ENCODE data around the gene PPP1R14C. TPM values are rescaled to one million over a fixed set of nuclear protein-coding genes. Genes with fewer than 3 reads are reported as not detected.

The PPP1R14C gene
- total and polyA plus RNA-seq, 2 of the 13 experiments (the other 11 are each of a cell fraction or from before 2014, with no cell fraction given): not detected

GRCh38 chr6:150189122-150189521, 46.3 kb downstream of the PPP1R14C start:
- in situ Hi-C loops (cut with HindIII; ENCODE audit: extremely low pct_ligation_motif_present, low pct_unique_long_range_greater_than_20kb): no loop called here
- CTCF ChIA-PET (ENCODE audit: low intra/inter-chr PET ratio, low total read pairs): no interaction called here
- 5% methylated on average over 5 of the region's 5 CpGs for WGBS (ENCODE audit: low lambda C conversion rate)

GRCh38 chr6:150191809-150192208, 49.0 kb downstream of the PPP1R14C start:
- FAIRE-seq (no peak), ATAC-seq (no peak), DNase-seq (ENCODE audit: low spot score) (no peak)
- H3K9ac ChIP-seq (ENCODE audit: insufficient read depth, low read depth, low read length): no peak overlapping the region
- H3K4me1 ChIP-seq (ENCODE audit: insufficient read depth, low read length): no peaks in the 10 kb centered on the region
- intact Hi-C loops (cut with micrococcal nuclease; ENCODE audit: unreplicated experiment): no loop called here
- H3K4me3 ChIP-seq (replicated peaks in 1 of 3; ENCODE audit: insufficient read depth in 1 of 3, low read depth in 2 of 3, low read length in 3 of 3): no peak overlapping the region
- ChIA-PET CTCF (ENCODE audit: low intra/inter-chr PET ratio, low total read pairs) (no interaction called here), POLR2A (no interaction called here)
- WGBS (ENCODE audit: low lambda C conversion rate): 15% methylated on average over 3 of the region's 3 CpGs
- H3K27ac ChIP-seq (ENCODE audit: extremely low read length, insufficient read depth, low read length): no peak overlapping the region
- H2AFZ ChIP-seq (ENCODE audit: low read length): no peak overlapping the region
- H4K20me1 ChIP-seq (ENCODE audit: insufficient read depth, low read length): no peaks in the 10 kb centered on the region
- in situ Hi-C loops (cut with HindIII; ENCODE audit: extremely low pct_ligation_motif_present, low pct_unique_long_range_greater_than_20kb): no loop called here
- H3K79me2 ChIP-seq (ENCODE audit: insufficient read depth, low read length): no peaks in the 10 kb centered on the region
- H3K4me2 ChIP-seq (ENCODE audit: low read depth, low read length): no peak overlapping the region
- peaks cover 0 to 9% of the 10 kb centered on the region in 2 experiments; a peak in 1 of 5 replicates for H3K27me3 ChIP-seq (ENCODE audit: control insufficient read depth in 1 of 2, insufficient read depth in 2 of 2, low read length in 2 of 2)
- H3K36me3 ChIP-seq (replicated peaks in 1 of 2; ENCODE audit: control insufficient read depth in 1 of 2, insufficient read depth in 2 of 2, low read length in 2 of 2): no peaks in the 10 kb centered on the region
- no TSS peak for BruUV-seq (replicated peaks)
- H3K9me3 ChIP-seq (ENCODE audit: low read length): no peaks in the 10 kb centered on the region
- TF ChIP-seq ATF7-NPFF (CRISPR knock-in tag; IDR thresholded peaks at IDR 0.05; ENCODE audit: low read depth) (no peak), ZNF30 (CRISPR knock-in tag; IDR thresholded peaks at IDR 0.05) (no peak), SP5 (CRISPR knock-in tag; IDR thresholded peaks at IDR 0.05; ENCODE audit: borderline replicate concordance, low read depth) (no peak), ZNF10 (CRISPR knock-in tag; IDR thresholded peaks at IDR 0.05; ENCODE audit: borderline replicate concordance, low read depth) (no peak), CBFB (CRISPR knock-in tag; IDR thresholded peaks at IDR 0.05) (no peak), NCOR1 (IDR thresholded peaks at IDR 0.05; ENCODE audit: borderline replicate concordance, low read length) (no peak), ZNF34 (CRISPR knock-in tag; IDR thresholded peaks at IDR 0.05; ENCODE audit: borderline replicate concordance) (no peak), NONO (IDR thresholded peaks at IDR 0.05) (no peak), NONO (CRISPR knock-in tag; conservative IDR thresholded peaks at IDR 0.05) (no peak), ZNF160 (CRISPR knock-in tag; IDR thresholded peaks at IDR 0.05) (no peak)

More at GRCh38 chr6:150189122-150189521, 46.3 kb downstream of the PPP1R14C start:
- TF ChIP-seq CTCF (CRISPR knock-in tag; IDR thresholded peaks at IDR 0.05) (0 out of 2 replicates have a peak, but pooled peaks have one; percentile 4), PLRG1 (conservative IDR thresholded peaks at IDR 0.05) (no peak), ZNF207 (IDR thresholded peaks at IDR 0.05; ENCODE audit: borderline replicate concordance) (no peak), ZNF747 (CRISPR knock-in tag; IDR thresholded peaks at IDR 0.05; ENCODE audit: borderline replicate concordance) (no peak), ZNF572 (CRISPR knock-in tag; IDR thresholded peaks at IDR 0.05) (no peak), KDM6A (CRISPR knock-in tag; IDR thresholded peaks at IDR 0.05; ENCODE audit: low read depth) (no peak)
- no TSS peak for BruUV-seq (replicated peaks)
- FAIRE-seq (no peak), ATAC-seq (no peak), DNase-seq (ENCODE audit: low spot score) (no peak)
- no peaks in the 10 kb centered on the region for H3K9me3 ChIP-seq (ENCODE audit: low read length)
- no peaks in the 10 kb centered on the region for H3K4me1 ChIP-seq (ENCODE audit: insufficient read depth, low read length)
- H3K4me3 ChIP-seq (replicated peaks in 1 of 3; ENCODE audit: insufficient read depth in 1 of 3, low read depth in 2 of 3, low read length in 3 of 3): no peak overlapping the region
- H3K36me3 ChIP-seq (replicated peaks in 1 of 2; ENCODE audit: control insufficient read depth in 1 of 2, insufficient read depth in 2 of 2, low read length in 2 of 2): no peaks in the 10 kb centered on the region
- peaks cover 0 to 9% of the 10 kb centered on the region in 2 experiments; a peak in 1 of 5 replicates for H3K27me3 ChIP-seq (ENCODE audit: control insufficient read depth in 1 of 2, insufficient read depth in 2 of 2, low read length in 2 of 2)
- H3K4me2 ChIP-seq (ENCODE audit: low read depth, low read length): no peak overlapping the region
- no peaks in the 10 kb centered on the region for H3K79me2 ChIP-seq (ENCODE audit: insufficient read depth, low read length)
- no peak overlapping the region for H3K9ac ChIP-seq (ENCODE audit: insufficient read depth, low read depth, low read length)
- POLR2A ChIA-PET: no interaction called here
- no peaks in the 10 kb centered on the region for H4K20me1 ChIP-seq (ENCODE audit: insufficient read depth, low read length)
- no peak overlapping the region for H2AFZ ChIP-seq (ENCODE audit: low read length)
- intact Hi-C loops (cut with micrococcal nuclease; ENCODE audit: unreplicated experiment): no loop called here
- H3K27ac ChIP-seq (ENCODE audit: extremely low read length, insufficient read depth, low read length): no peak overlapping the region

All from HepG2 (cell line).